Esophagus squamous epithelium (tissue), 4 donors: Measurements from ENCODE around the gene NTMT2.

Experiments used
- CTCF ChIP-seq, 6 experiments: fragments of 450-650 bp in 4 of 6; fragments of 200-600 bp in 2 of 6; sonication (generic) in 2 of 6; IDR thresholded peaks; one replicate each; pipeline ENCODE4 v1.5.1; 2016 to 2019; ENCODE audit warnings: antibody characterized with exemption in 6 of 6, mild to moderate bottlenecking in 4 of 6, moderate library complexity in 4 of 6
- POLR2A ChIP-seq, 4 donors: fragments of 450-650 bp; IDR thresholded peaks; one replicate each; pipeline ENCODE4 v1.6.1; 2017; ENCODE audit warnings: antibody characterized with exemption in 4 of 4, mild to moderate bottlenecking in 4 of 4, moderate library complexity in 3 of 4

DNA sequence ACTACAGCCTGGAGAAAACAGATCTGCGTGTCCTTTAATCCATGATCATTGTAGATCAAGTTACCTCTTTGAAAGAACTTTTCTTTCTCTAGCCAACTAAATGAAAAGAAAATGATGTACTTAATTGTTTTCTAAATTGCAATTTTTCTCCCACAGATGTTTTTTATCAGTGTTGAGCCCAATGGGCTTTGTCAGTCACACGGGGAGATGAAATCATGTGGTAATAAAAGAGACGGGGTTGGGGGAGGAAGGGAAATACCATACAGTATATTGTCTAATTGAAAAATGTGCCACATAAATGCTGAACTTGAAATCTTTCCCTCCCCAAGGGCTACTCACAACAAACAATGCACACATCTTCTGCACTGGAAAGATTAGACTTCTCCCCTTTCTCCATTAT lies 58.4 kb downstream of the NTMT2 start:
- TF ChIP-seq POLR2A (IDR thresholded peaks at IDR 0.05) (no peak), CTCF (IDR thresholded peaks at IDR 0.05) (no peak)
